Vagina (tissue), 2 donors: ENCODE results near the gene ERCC5. TPM values are rescaled to one million over a fixed set of nuclear protein-coding genes. Genes with fewer than 3 reads are reported as not detected.

Experiments
- DNase-seq, 2 donors: peaks; one replicate each; pipeline ENCODE4 v3.0.0-alpha.2; 2017; ENCODE audit errors: extremely low spot score in 2 of 2
- H3K27ac ChIP-seq: fragments of 200-600 bp; sonication (generic); one replicate; pipeline ENCODE4 v1.5.1; 2019
- H3K27me3 ChIP-seq: fragments of 200-600 bp; sonication (generic); one replicate; pipeline ENCODE4 v1.5.1; 2019
- H3K36me3 ChIP-seq, 2 donors: fragments of 200-600 bp; sonication (generic); one replicate each; pipeline ENCODE4 v1.5.1; 2017 to 2019
- H3K4me1 ChIP-seq: fragments of 200-600 bp; sonication (generic); one replicate; pipeline ENCODE4 v1.5.1; 2019
- H3K4me3 ChIP-seq, 2 donors: fragments of 200-600 bp; sonication (generic); 1 replicate in 1 of 2; 2 replicates in 1 of 2; pipeline ENCODE4 v1.5.1; 2016 to 2019
- H3K9me3 ChIP-seq: fragments of 200-600 bp; sonication (generic); one replicate; pipeline ENCODE4 v1.5.1; 2019
- CTCF ChIP-seq, 3 experiments: fragments of 450-650 bp in 2 of 3; fragments of 200-600 bp in 1 of 3; sonication (generic) in 1 of 3; IDR thresholded peaks; one replicate each; pipeline ENCODE4 v1.5.1; 2017 to 2019; ENCODE audit warnings: antibody characterized with exemption in 3 of 3, mild to moderate bottlenecking in 2 of 3, moderate library complexity in 2 of 3
- POLR2A ChIP-seq, 2 donors: fragments of 450-650 bp; IDR thresholded peaks; one replicate each; pipeline ENCODE4 v1.6.1; 2017; ENCODE audit warnings: antibody characterized with exemption in 2 of 2, mild to moderate bottlenecking in 2 of 2, moderate library complexity in 2 of 2
- POLR2AphosphoS5 ChIP-seq, 2 donors: sonication (generic); formaldehyde crosslinking; IDR thresholded peaks; one replicate each; pipeline ENCODE4 v1.9.0; 2017; ENCODE audit warnings: antibody characterized with exemption in 2 of 2, mild to moderate bottlenecking in 2 of 2, low read depth in 1 of 2; ENCODE audit not compliant: insufficient read depth in 1 of 2
- intact Hi-C: fragments of 100-400 bp; cut with DNase I; formaldehyde crosslinking; loops from one replicate; pipeline ENCODE4 v1.15.1; 2023
- total RNA-seq: library from RNA; depleted of rRNA; stranded (reverse); fragments of >200 nt; gene quantifications from one replicate; pipeline ENCODE4 v1.2.3, GENCODE V29; 2016

ERCC5 gene
- total RNA-seq, 1 donor from 2014 or later: 41.3 TPM

GRCh38 chr13:102805680-102806079, 40.2 kb upstream of the ERCC5 start:
- Histone ChIP-seq H3K27ac (no peak overlapping the region), H3K4me3 (no peak overlapping the region), H3K36me3 (no peaks in the 10 kb centered on the region), H3K4me1 (no peaks in the 10 kb centered on the region), H3K27me3 (no peaks in the 10 kb centered on the region), H3K9me3 (no peaks in the 10 kb centered on the region)
- TF ChIP-seq CTCF (IDR thresholded peaks at IDR 0.05): no peak
- no peak for TF ChIP-seq POLR2A (IDR thresholded peaks at IDR 0.05)
- no peak for TF ChIP-seq POLR2AphosphoS5 (IDR thresholded peaks at IDR 0.05; ENCODE audit: insufficient read depth in 1 of 2, low read depth in 1 of 2)
- intact Hi-C loops: no loop called here
- no peak for DNase-seq

- intact Hi-C loops: no loop called here
- Histone ChIP-seq H3K9me3 (no peaks in the 10 kb centered on the region), H3K4me3 (no peak overlapping the region), H3K4me1 (no peaks in the 10 kb centered on the region), H3K36me3 (peaks cover 0 to 6% of the 10 kb centered on the region in 2 donors), H3K27ac (no peak overlapping the region), H3K27me3 (no peaks in the 10 kb centered on the region)
- DNase-seq: no peak
- TF ChIP-seq POLR2AphosphoS5 (IDR thresholded peaks at IDR 0.05; ENCODE audit: insufficient read depth in 1 of 2, low read depth in 1 of 2) (no peak), POLR2A (IDR thresholded peaks at IDR 0.05) (no peak), CTCF (IDR thresholded peaks at IDR 0.05) (no peak)
Measured at GRCh38 chr13:102807699-102808098, 38.1 kb upstream of the ERCC5 start.

GRCh38 chr13:102812611-102813287, 33.1 kb upstream of the ERCC5 start:
- Histone ChIP-seq H3K9me3 (no peaks in the 10 kb centered on the region), H3K27me3 (no peaks in the 10 kb centered on the region), H3K4me1 (no peaks in the 10 kb centered on the region), H3K27ac (no peak overlapping the region), H3K36me3 (peaks cover 0 to 14% of the 10 kb centered on the region in 2 donors), H3K4me3 (no peak overlapping the region)
- TF ChIP-seq POLR2A (IDR thresholded peaks at IDR 0.05): no peak
- TF ChIP-seq CTCF (IDR thresholded peaks at IDR 0.05): no peak
- no peak for TF ChIP-seq POLR2AphosphoS5 (IDR thresholded peaks at IDR 0.05; ENCODE audit: insufficient read depth in 1 of 2, low read depth in 1 of 2)
- DNase-seq: no peak
- intact Hi-C loops: no loop called here

GRCh38 chr13:102814025-102814607, 31.7 kb upstream of the ERCC5 start:
- no peaks in the 10 kb centered on the region for H3K27me3 ChIP-seq
- H3K36me3 ChIP-seq: peaks cover 0 to 14% of the 10 kb centered on the region in 2 donors
- H3K4me1 ChIP-seq: no peaks in the 10 kb centered on the region
- no peak overlapping the region for H3K27ac ChIP-seq
- no peak for DNase-seq
- no peak for TF ChIP-seq CTCF (IDR thresholded peaks at IDR 0.05)
- no peak for TF ChIP-seq POLR2AphosphoS5 (IDR thresholded peaks at IDR 0.05; ENCODE audit: insufficient read depth in 1 of 2, low read depth in 1 of 2)
- TF ChIP-seq POLR2A (IDR thresholded peaks at IDR 0.05): no peak
- H3K4me3 ChIP-seq: no peak overlapping the region
- intact Hi-C loops: no loop called here
- H3K9me3 ChIP-seq: no peaks in the 10 kb centered on the region

- no peak for DNase-seq
- intact Hi-C loops: no loop called here
- Histone ChIP-seq H3K27me3 (no peaks in the 10 kb centered on the region), H3K27ac (no peak overlapping the region), H3K4me3 (no peak overlapping the region), H3K36me3 (peaks cover 0 to 19% of the 10 kb centered on the region in 2 donors), H3K4me1 (no peaks in the 10 kb centered on the region), H3K9me3 (no peaks in the 10 kb centered on the region)
- no peak for TF ChIP-seq POLR2AphosphoS5 (IDR thresholded peaks at IDR 0.05; ENCODE audit: insufficient read depth in 1 of 2, low read depth in 1 of 2)
- no peak for TF ChIP-seq CTCF (IDR thresholded peaks at IDR 0.05)
- TF ChIP-seq POLR2A (IDR thresholded peaks at IDR 0.05): no peak
Measured at GRCh38 chr13:102814793-102815192, 31.0 kb upstream of the ERCC5 start.
